ENCODE measurements around the gene CLASRP. TPM values are rescaled to one million over a fixed set of nuclear protein-coding genes. Genes with fewer than 3 reads are reported as not detected.

CLASRP gene
- total and polyA plus RNA-seq, 5 donors from 2014 or later = 3.9 to 189 (median 4.8) TPM

DNA sequence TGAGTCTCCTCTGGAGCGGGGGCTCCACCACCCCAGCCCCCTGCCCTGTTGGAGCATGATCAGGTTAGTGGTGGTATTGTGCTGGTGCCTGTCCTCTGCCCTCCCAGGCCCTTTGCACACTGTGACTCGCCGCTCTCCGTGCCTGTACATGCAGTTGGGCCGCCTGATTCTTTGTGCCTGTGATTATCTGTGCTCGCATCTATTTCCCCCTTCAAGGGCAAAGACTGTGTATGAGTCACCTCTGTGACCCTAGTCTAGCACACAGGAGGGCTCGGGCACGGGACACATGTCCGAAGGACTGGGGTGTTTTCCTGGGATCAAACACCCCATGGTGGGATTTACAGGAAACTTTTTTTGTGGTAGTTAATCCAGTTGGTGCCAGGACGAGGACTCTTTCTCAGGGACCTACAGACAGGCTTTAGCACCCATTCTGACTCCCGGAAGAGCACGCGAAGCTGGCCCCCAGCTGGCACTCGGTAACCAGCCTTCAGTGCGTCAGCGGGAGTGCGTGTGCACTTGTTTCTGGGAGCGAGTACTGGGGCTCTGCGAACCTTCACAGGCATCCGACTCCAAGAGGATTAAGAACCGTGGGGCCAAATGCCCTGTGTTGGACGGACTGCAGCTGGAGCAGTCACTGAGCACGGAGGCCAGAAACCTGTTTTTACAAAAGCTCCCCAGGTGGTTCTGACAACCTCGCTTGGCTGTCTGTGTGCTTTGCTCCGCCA lies 60.8 kb downstream of the CLASRP start:
- H3K27ac ChIP-seq (ENCODE audit: insufficient read depth, low read length, poor library complexity, severe bottlenecking) = no peak overlapping the region
- peak overlapping the region in 1 of 3 donors; percentile 44 for H3K27ac Mint-ChIP-seq
- no peak for ATAC-seq (ENCODE audit: low read depth in 2 of 2)

DNA sequence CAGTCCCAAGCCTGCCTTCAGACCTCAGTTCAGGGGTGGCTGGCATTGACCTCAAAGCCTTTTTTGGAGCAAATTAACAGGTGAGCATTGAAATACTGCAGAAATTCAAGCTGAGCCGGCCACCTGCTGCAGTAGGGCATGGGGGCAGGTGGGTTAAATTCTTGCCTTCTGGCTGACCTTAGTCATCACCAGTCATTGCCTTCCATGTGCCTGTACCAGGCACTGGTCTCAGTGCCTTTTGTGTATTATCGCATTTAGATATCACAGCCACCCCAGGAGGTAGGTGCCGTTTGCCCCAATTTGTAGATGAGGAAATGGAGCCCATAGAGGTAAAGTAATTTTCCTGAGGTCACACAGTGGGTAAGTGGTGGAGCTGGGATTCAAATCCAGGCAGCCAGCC lies 61.4 kb downstream of the CLASRP start:
- H3K27ac Mint-ChIP-seq = peak overlapping the region in 2 of 3 donors; percentile 28 to 62

More for the DNA sequence above, 60.8 kb downstream of the CLASRP start:
- Histone ChIP-seq H3K36me3 (ENCODE audit: control insufficient read depth, insufficient read depth, low read length) (no peaks in the 10 kb centered on the region), H3K4me3 (ENCODE audit: low read depth, low read length) (no peak overlapping the region), H3K27me3 (ENCODE audit: control insufficient read depth, insufficient read depth, low read length) (no peaks in the 10 kb centered on the region), H3K9me3 (ENCODE audit: control insufficient read depth in 2 of 2, low read length in 2 of 2) (no peaks in the 10 kb centered on the region), H3K4me1 (ENCODE audit: control insufficient read depth, insufficient read depth, low read length, poor library complexity, severe bottlenecking) (peaks cover 35% of the 10 kb centered on the region)
- peaks cover 0 to 2% (median 0%) of the 10 kb centered on the region in 7 donors for H3K9me3 Mint-ChIP-seq
- DNase-seq = no peak
- H3K4me3 Mint-ChIP-seq = peak overlapping the region in 2 of 4 donors; percentile 73 to 77
- H3K4me1 Mint-ChIP-seq = peaks cover 6 to 87% (median 48%) of the 10 kb centered on the region in 4 donors
- no peaks in the 10 kb centered on the region for H3K27me3 Mint-ChIP-seq
- H3K36me3 Mint-ChIP-seq = no peaks in the 10 kb centered on the region

DNA sequence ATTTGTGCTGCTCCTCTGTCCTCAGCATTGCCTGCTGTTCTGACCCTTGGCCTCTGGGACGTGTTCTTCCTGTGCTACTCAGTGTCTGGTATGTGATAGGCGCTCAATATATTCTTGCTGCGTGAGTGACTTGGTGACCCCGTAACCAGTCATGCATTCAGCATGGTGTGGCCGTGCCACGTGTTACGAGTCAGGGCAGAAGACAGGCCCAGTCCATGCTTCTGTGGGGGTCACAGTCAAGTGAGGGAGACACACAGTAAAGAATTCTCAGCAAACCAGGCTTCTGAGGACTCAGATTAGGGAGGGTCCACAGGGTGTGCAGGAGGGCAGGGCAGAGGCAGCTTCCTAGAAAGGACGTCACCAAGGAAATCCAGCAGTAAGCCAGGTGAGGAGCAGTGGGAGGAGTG lies 62.0 kb downstream of the CLASRP start:
- Mint-ChIP-seq H3K4me1 (peaks cover 8 to 87% (median 47%) of the 10 kb centered on the region in 4 donors), H3K9me3 (peaks cover 0 to 2% (median 0%) of the 10 kb centered on the region in 7 donors), H3K27ac (peak overlapping the region in 2 of 3 donors; percentile 31 to 62), H3K27me3 (no peaks in the 10 kb centered on the region), H3K4me3 (peak overlapping the region in 2 of 4 donors; percentile 39 to 68), H3K36me3 (no peaks in the 10 kb centered on the region)
- ATAC-seq (ENCODE audit: low read depth in 2 of 2) (no peak), DNase-seq (no peak)
- Histone ChIP-seq H3K4me1 (ENCODE audit: control insufficient read depth, insufficient read depth, low read length, poor library complexity, severe bottlenecking) (peaks cover 38% of the 10 kb centered on the region), H3K36me3 (ENCODE audit: control insufficient read depth, insufficient read depth, low read length) (no peaks in the 10 kb centered on the region), H3K9me3 (ENCODE audit: control insufficient read depth in 2 of 2, low read length in 2 of 2) (no peaks in the 10 kb centered on the region), H3K27ac (ENCODE audit: insufficient read depth, low read length, poor library complexity, severe bottlenecking) (no peak overlapping the region), H3K27me3 (ENCODE audit: control insufficient read depth, insufficient read depth, low read length) (no peaks in the 10 kb centered on the region), H3K4me3 (ENCODE audit: low read depth, low read length) (no peak overlapping the region)

More for the DNA sequence above, 61.4 kb downstream of the CLASRP start:
- Mint-ChIP-seq H3K4me3 (peak overlapping the region in 2 of 4 donors; percentile 5 to 68), H3K9me3 (peaks cover 0 to 2% (median 0%) of the 10 kb centered on the region in 7 donors), H3K27me3 (no peaks in the 10 kb centered on the region), H3K4me1 (peaks cover 8 to 87% (median 48%) of the 10 kb centered on the region in 4 donors), H3K36me3 (no peaks in the 10 kb centered on the region)
- Histone ChIP-seq H3K27me3 (ENCODE audit: control insufficient read depth, insufficient read depth, low read length) (no peaks in the 10 kb centered on the region), H3K36me3 (ENCODE audit: control insufficient read depth, insufficient read depth, low read length) (no peaks in the 10 kb centered on the region), H3K27ac (ENCODE audit: insufficient read depth, low read length, poor library complexity, severe bottlenecking) (no peak overlapping the region), H3K4me3 (ENCODE audit: low read depth, low read length) (no peak overlapping the region), H3K4me1 (ENCODE audit: control insufficient read depth, insufficient read depth, low read length, poor library complexity, severe bottlenecking) (peaks cover 36% of the 10 kb centered on the region), H3K9me3 (ENCODE audit: control insufficient read depth in 2 of 2, low read length in 2 of 2) (no peaks in the 10 kb centered on the region)
- DNase-seq (no peak), ATAC-seq (ENCODE audit: low read depth in 2 of 2) (no peak)

DNA sequence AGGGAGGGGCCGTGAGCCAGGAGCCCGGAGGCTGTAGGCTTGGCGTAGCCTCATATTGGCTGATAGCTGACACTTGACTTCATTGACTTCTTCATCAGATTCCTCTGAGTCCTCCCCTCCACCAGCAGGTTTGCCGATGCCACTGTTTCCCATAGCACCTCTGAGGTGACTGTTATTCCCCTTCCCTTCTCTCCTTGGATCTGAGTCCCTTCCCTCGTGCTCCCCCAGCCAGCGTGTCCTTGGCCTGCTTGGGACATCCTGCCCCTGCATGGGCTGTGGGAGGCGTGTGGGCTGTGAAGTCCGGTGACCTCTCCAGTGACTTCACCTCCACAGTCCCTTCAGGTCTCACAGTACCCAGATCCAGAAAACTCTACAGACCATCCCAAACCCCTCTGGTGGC lies 63.0 kb downstream of the CLASRP start:
- H3K9me3 ChIP-seq (ENCODE audit: control insufficient read depth in 2 of 2, low read length in 2 of 2) = no peaks in the 10 kb centered on the region
- no peak for DNase-seq
- no peaks in the 10 kb centered on the region for H3K36me3 ChIP-seq (ENCODE audit: control insufficient read depth, insufficient read depth, low read length)
- peaks cover 0 to 2% (median 0%) of the 10 kb centered on the region in 7 donors for H3K9me3 Mint-ChIP-seq
- H3K4me1 ChIP-seq (ENCODE audit: control insufficient read depth, insufficient read depth, low read length, poor library complexity, severe bottlenecking) = peaks cover 38% of the 10 kb centered on the region
- no peak for ATAC-seq (ENCODE audit: low read depth in 2 of 2)
- H3K36me3 Mint-ChIP-seq = no peaks in the 10 kb centered on the region
- H3K4me1 Mint-ChIP-seq = peaks cover 8 to 84% (median 39%) of the 10 kb centered on the region in 4 donors
- H3K4me3 ChIP-seq (ENCODE audit: low read depth, low read length) = no peak overlapping the region
- H3K27me3 Mint-ChIP-seq = no peaks in the 10 kb centered on the region
- peak overlapping the region in 1 of 3 donors; percentile 62 for H3K27ac Mint-ChIP-seq
- H3K27ac ChIP-seq (ENCODE audit: insufficient read depth, low read length, poor library complexity, severe bottlenecking) = no peak overlapping the region
- no peaks in the 10 kb centered on the region for H3K27me3 ChIP-seq (ENCODE audit: control insufficient read depth, insufficient read depth, low read length)
- H3K4me3 Mint-ChIP-seq = peak overlapping the region in 1 of 4 donors; percentile 68

DNA sequence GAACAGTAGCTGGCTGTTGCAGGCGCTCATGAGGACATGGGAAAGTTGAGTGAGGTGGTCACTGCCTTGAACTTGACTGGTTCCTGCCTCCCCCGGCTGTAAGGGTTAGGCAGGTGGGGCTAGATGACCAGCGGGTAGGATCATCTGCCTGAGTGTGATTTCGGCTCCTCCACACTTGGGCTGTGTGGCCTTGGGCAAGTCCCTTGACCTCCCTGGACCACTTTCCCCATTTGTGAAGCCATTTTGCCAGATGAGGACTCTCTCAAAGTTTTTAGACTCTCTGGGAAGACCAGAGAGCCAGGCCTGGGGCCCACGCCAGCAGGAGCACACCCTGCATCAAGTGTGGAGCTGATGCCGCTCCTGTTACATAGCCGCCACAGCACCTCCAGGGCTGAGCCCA lies 63.6 kb downstream of the CLASRP start:
- peak overlapping the region; percentile 61 for H3K27ac ChIP-seq (ENCODE audit: insufficient read depth, low read length, poor library complexity, severe bottlenecking)

DNA sequence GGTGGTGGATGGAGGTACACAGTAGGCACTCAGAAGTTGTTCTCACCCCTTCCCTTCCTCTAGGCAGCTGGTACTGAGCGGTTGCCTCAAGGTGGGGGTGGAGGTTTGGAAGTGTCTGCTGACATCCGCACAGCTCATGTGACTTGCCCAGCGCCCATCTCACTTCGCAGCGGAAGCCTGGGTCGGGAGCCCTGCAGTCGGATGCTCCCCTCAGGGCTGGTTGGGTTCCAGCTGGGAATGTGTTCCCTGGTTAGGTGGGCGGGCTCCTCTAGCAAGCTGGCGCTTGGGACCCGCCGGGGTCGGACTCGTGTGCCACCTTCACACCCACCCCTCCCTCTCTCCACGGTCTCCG lies 64.3 kb downstream of the CLASRP start:
- peaks cover 0 to 2% (median 0%) of the 10 kb centered on the region in 7 donors for H3K9me3 Mint-ChIP-seq
- H3K27me3 Mint-ChIP-seq = no peaks in the 10 kb centered on the region
- Histone ChIP-seq H3K27ac (ENCODE audit: insufficient read depth, low read length, poor library complexity, severe bottlenecking) (peak overlapping the region; percentile 61), H3K4me3 (ENCODE audit: low read depth, low read length) (peak overlapping the region; percentile 19), H3K4me1 (ENCODE audit: control insufficient read depth, insufficient read depth, low read length, poor library complexity, severe bottlenecking) (peaks cover 32% of the 10 kb centered on the region), H3K27me3 (ENCODE audit: control insufficient read depth, insufficient read depth, low read length) (no peaks in the 10 kb centered on the region), H3K36me3 (ENCODE audit: control insufficient read depth, insufficient read depth, low read length) (no peaks in the 10 kb centered on the region), H3K9me3 (ENCODE audit: control insufficient read depth in 2 of 2, low read length in 2 of 2) (no peaks in the 10 kb centered on the region)
- H3K4me1 Mint-ChIP-seq = peaks cover 8 to 75% (median 39%) of the 10 kb centered on the region in 4 donors
- DNase-seq = peak in 2 of 3 donors; percentile 59 to 76
- peak; percentile 73 to 91 for ATAC-seq (ENCODE audit: low read depth in 2 of 2)
- H3K4me3 Mint-ChIP-seq = peak overlapping the region; percentile 67 to 83 (median 76)
- H3K27ac Mint-ChIP-seq = peak overlapping the region; percentile 56 to 89 (median 85)
- H3K36me3 Mint-ChIP-seq = no peaks in the 10 kb centered on the region

More for the DNA sequence above, 63.6 kb downstream of the CLASRP start:
- no peaks in the 10 kb centered on the region for H3K9me3 ChIP-seq (ENCODE audit: control insufficient read depth in 2 of 2, low read length in 2 of 2)
- H3K4me1 ChIP-seq (ENCODE audit: control insufficient read depth, insufficient read depth, low read length, poor library complexity, severe bottlenecking) = peaks cover 38% of the 10 kb centered on the region
- Mint-ChIP-seq H3K4me3 (peak overlapping the region in 1 of 4 donors; percentile 67), H3K9me3 (peaks cover 0 to 2% (median 0%) of the 10 kb centered on the region in 7 donors), H3K4me1 (peaks cover 8 to 79% (median 38%) of the 10 kb centered on the region in 4 donors), H3K27me3 (no peaks in the 10 kb centered on the region), H3K27ac (peak overlapping the region in 2 of 3 donors; percentile 56 to 89), H3K36me3 (no peaks in the 10 kb centered on the region)
- no peaks in the 10 kb centered on the region for H3K36me3 ChIP-seq (ENCODE audit: control insufficient read depth, insufficient read depth, low read length)
- no peak overlapping the region for H3K4me3 ChIP-seq (ENCODE audit: low read depth, low read length)
- no peak for ATAC-seq (ENCODE audit: low read depth in 2 of 2)
- DNase-seq = no peak
- H3K27me3 ChIP-seq (ENCODE audit: control insufficient read depth, insufficient read depth, low read length) = no peaks in the 10 kb centered on the region

DNA sequence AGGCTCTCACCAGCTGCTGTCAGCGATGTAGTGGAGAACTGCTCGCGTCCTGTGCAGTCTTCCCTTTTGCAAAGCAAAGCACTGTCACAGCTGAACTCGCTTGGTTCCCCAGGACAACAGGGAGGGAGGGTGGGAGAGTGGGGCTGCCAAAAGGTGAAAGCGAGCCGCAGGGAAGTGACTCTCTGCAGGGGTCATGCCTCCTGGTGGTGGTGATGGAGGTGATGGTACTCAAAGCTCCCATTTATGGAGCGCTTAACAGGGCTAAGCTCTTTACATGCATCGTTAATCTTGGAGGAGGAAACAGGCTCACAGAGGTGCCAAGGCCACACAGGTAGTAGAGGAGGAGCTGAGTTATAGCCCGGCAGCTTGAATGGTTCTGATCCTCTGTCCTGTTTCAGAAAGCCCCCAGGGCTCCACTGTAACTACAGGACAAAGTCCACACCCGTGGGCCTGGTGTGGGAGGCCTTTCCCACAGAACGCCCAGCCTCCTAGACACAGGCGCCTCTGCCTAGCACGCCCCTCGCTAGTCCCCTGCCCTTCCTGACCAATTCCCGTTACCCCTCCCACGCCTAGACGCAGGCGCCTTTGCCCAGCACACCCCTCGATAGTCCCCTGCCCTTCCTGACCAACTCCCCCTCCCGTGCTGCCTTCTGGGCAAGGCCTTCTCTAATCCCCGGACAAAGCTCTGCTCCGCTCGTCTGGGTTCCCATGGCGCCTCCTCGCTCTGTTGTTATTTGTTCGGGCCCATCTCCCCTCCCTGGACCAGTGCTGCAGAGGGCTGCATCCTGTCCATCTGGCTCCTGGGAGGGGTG lies 64.9 kb downstream of the CLASRP start:
- DNase-seq (no peak), ATAC-seq (ENCODE audit: low read depth in 2 of 2) (peak in 1 of 2 donors; percentile 32)
- Histone ChIP-seq H3K27ac (ENCODE audit: insufficient read depth, low read length, poor library complexity, severe bottlenecking) (peak overlapping the region; percentile 61), H3K27me3 (ENCODE audit: control insufficient read depth, insufficient read depth, low read length) (no peaks in the 10 kb centered on the region), H3K36me3 (ENCODE audit: control insufficient read depth, insufficient read depth, low read length) (no peaks in the 10 kb centered on the region), H3K4me3 (ENCODE audit: low read depth, low read length) (peak overlapping the region; percentile 19), H3K9me3 (ENCODE audit: control insufficient read depth in 2 of 2, low read length in 2 of 2) (no peaks in the 10 kb centered on the region), H3K4me1 (ENCODE audit: control insufficient read depth, insufficient read depth, low read length, poor library complexity, severe bottlenecking) (peaks cover 32% of the 10 kb centered on the region)
- Mint-ChIP-seq H3K27me3 (no peaks in the 10 kb centered on the region), H3K27ac (peak overlapping the region; percentile 56 to 90 (median 89)), H3K4me3 (peak overlapping the region; percentile 21 to 83 (median 72)), H3K9me3 (peaks cover 0 to 2% (median 0%) of the 10 kb centered on the region in 7 donors), H3K36me3 (no peaks in the 10 kb centered on the region), H3K4me1 (peaks cover 8 to 69% (median 35%) of the 10 kb centered on the region in 4 donors)

All from CD4-positive, CD25-positive, alpha-beta regulatory T cell (primary cell).